ENCODE data around the gene FAM111B.

DNA sequence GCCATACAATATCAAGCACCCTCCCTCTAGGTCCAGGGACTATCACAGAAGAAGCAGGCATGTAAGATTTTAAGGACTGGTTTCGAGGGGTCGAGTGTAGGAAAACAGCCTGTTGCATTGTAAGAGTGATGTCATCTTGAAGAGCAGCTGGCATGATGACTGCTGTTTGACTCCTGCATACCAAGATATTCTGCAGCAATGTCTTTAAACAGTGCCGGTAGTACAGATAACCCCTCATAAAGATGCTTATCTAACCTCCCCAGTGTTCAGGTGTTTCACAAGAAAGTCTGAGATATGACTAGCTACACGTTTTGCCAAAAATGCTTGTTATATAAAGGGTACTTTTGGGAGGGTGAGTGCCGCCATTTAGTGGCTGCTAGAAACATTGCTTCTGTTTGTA, 47.6 kb downstream of the FAM111B start:
- TF ChIP-seq CTCF (conservative IDR thresholded peaks at IDR 0.05; ENCODE audit: low read depth, low read length) (no peak), EZH2 (IDR thresholded peaks at IDR 0.05; ENCODE audit: borderline replicate concordance, low read depth, low read length, poor library complexity, severe bottlenecking) (no peak)

All from A673 (cell line).